HEK293 (cell line): ENCODE data around the gene SYT14.

Experiments used
- CTCF ChIA-PET: fragments of 350-600 bp; formaldehyde crosslinking; extraction: SDS; loops from one replicate; lab custom pipeline; 2021; ENCODE audit warnings: antibody characterized with exemption; lab: Yijun Ruan, JAX
- POLR2A ChIA-PET: fragments of 300-600 bp; formaldehyde crosslinking; extraction: SDS; loops from one replicate; lab custom pipeline; 2020; ENCODE audit warnings: antibody characterized with exemption, inconsistent platforms; lab: Yijun Ruan, JAX
- H3K27ac ChIP-seq: fragments of 200-500 bp; sonication (Bioruptor generic); 2 replicates; pipeline ENCODE4 v1.5.1; 2014; ENCODE audit warnings: low read depth, low read length, control low read depth, inconsistent platforms; ENCODE audit errors: extremely low read depth
- H3K36me3 ChIP-seq, 2 experiments: fragments of 200-500 bp in 1 of 2; sonication (Bioruptor generic) in 1 of 2; 1 replicate in 1 of 2; 2 replicates in 1 of 2; pipeline ENCODE4 v1.5.1; 2014 to 2017; ENCODE audit warnings: inconsistent platforms in 2 of 2, low read length in 2 of 2; ENCODE audit not compliant: control insufficient read depth in 2 of 2, insufficient read depth in 1 of 2
- H3K4me1 ChIP-seq: fragments of 200-500 bp; sonication (Bioruptor generic); 2 replicates; pipeline ENCODE4 v1.5.1; 2014; ENCODE audit warnings: mild to moderate bottlenecking, low read length, inconsistent platforms; ENCODE audit not compliant: control insufficient read depth, insufficient read depth
- H3K4me3 ChIP-seq: 2 replicates; pipeline ENCODE4 v1.5.1; 2011; ENCODE audit warnings: low read depth, mild to moderate bottlenecking, control low read depth, low read length, moderate library complexity
- H3K9me3 ChIP-seq: fragments of 200-500 bp; sonication (Bioruptor generic); 2 replicates; pipeline ENCODE4 v1.5.1; 2014; ENCODE audit warnings: low read depth, low read length, inconsistent platforms; ENCODE audit not compliant: control insufficient read depth, insufficient read depth
- GFI1B ChIP-seq: fragments of 450-650 bp; formaldehyde crosslinking; IDR thresholded peaks from 2 replicates; pipeline ENCODE4 v1.5.1; 2016; ENCODE audit warnings: missing biosample characterization, missing genetic modification characterization
- GLI4 ChIP-seq: fragments of 450-650 bp; formaldehyde crosslinking; IDR thresholded peaks from 2 replicates; pipeline ENCODE4 v1.5.1; 2016; ENCODE audit warnings: missing biosample characterization, missing genetic modification characterization
- GLIS2 ChIP-seq: fragments of 450-650 bp; formaldehyde crosslinking; IDR thresholded peaks from 2 replicates; pipeline ENCODE4 v1.5.1; 2016; ENCODE audit warnings: missing biosample characterization, missing genetic modification characterization
- IKZF3 ChIP-seq: fragments of 450-650 bp; IDR thresholded peaks from 2 replicates; pipeline ENCODE4 v1.5.0; 2018; ENCODE audit warnings: missing biosample characterization, mild to moderate bottlenecking, missing genetic modification characterization, moderate library complexity
- SALL2 ChIP-seq: fragments of 450-650 bp; formaldehyde crosslinking; IDR thresholded peaks from 2 replicates; pipeline ENCODE4 v1.5.0; 2017; ENCODE audit warnings: missing biosample characterization, mild to moderate bottlenecking, missing genetic modification characterization, borderline replicate concordance
- SCRT2 ChIP-seq: fragments of 450-650 bp; formaldehyde crosslinking; IDR thresholded peaks from 2 replicates; pipeline ENCODE4 v1.5.1; 2016; ENCODE audit warnings: missing biosample characterization, missing genetic modification characterization
- ZBTB17 ChIP-seq: fragments of 450-650 bp; formaldehyde crosslinking; IDR thresholded peaks from 2 replicates; pipeline ENCODE4 v1.5.1; 2016; ENCODE audit warnings: missing biosample characterization, missing genetic modification characterization
- ZBTB21 ChIP-seq: fragments of 450-650 bp; formaldehyde crosslinking; IDR thresholded peaks from 2 replicates; pipeline ENCODE4 v1.5.1; 2017; ENCODE audit warnings: missing biosample characterization, missing genetic modification characterization
- ZNF10 ChIP-seq: fragments of 450-650 bp; formaldehyde crosslinking; IDR thresholded peaks from 2 replicates; pipeline ENCODE4 v1.5.1; 2017; ENCODE audit warnings: missing biosample characterization, missing genetic modification characterization
- ZNF140 ChIP-seq: fragments of 450-650 bp; formaldehyde crosslinking; IDR thresholded peaks from 2 replicates; pipeline ENCODE4 v1.5.1; 2016; ENCODE audit warnings: missing biosample characterization, missing genetic modification characterization
- ZNF157 ChIP-seq: fragments of 450-650 bp; formaldehyde crosslinking; IDR thresholded peaks from 2 replicates; pipeline ENCODE4 v1.5.1; 2016; ENCODE audit warnings: missing biosample characterization, missing genetic modification characterization
- ZNF23 ChIP-seq: fragments of 450-650 bp; formaldehyde crosslinking; IDR thresholded peaks from 2 replicates; pipeline ENCODE4 v1.5.1; 2016; ENCODE audit warnings: missing biosample characterization, missing genetic modification characterization, borderline replicate concordance
- ZNF416 ChIP-seq: fragments of 450-650 bp; formaldehyde crosslinking; IDR thresholded peaks from 2 replicates; pipeline ENCODE4 v1.5.1; 2016; ENCODE audit warnings: missing biosample characterization, missing genetic modification characterization
- ZNF501 ChIP-seq: fragments of 450-650 bp; formaldehyde crosslinking; IDR thresholded peaks from 2 replicates; pipeline ENCODE4 v1.5.1; 2016; ENCODE audit warnings: missing biosample characterization, missing genetic modification characterization
- ZNF555 ChIP-seq: fragments of 450-650 bp; formaldehyde crosslinking; conservative IDR thresholded peaks from 2 replicates; pipeline ENCODE4 v1.5.1; 2017; ENCODE audit warnings: missing biosample characterization, mild to moderate bottlenecking, missing genetic modification characterization, inconsistent platforms
- ZNF558 ChIP-seq: fragments of 450-650 bp; formaldehyde crosslinking; IDR thresholded peaks from 2 replicates; pipeline ENCODE4 v1.5.1; 2016; ENCODE audit warnings: missing biosample characterization, missing genetic modification characterization
- ZNF585B ChIP-seq: fragments of 450-650 bp; formaldehyde crosslinking; IDR thresholded peaks from 2 replicates; pipeline ENCODE4 v1.5.1; 2016; ENCODE audit warnings: missing biosample characterization, missing genetic modification characterization
- ZNF747 ChIP-seq: fragments of 450-650 bp; formaldehyde crosslinking; IDR thresholded peaks from 2 replicates; pipeline ENCODE4 v1.5.1; 2016; ENCODE audit warnings: missing biosample characterization, missing genetic modification characterization
- ZNF768 ChIP-seq: fragments of 450-650 bp; formaldehyde crosslinking; IDR thresholded peaks from 2 replicates; pipeline ENCODE4 v1.5.1; 2018; ENCODE audit warnings: missing biosample characterization, mild to moderate bottlenecking, missing genetic modification characterization
- ZNF792 ChIP-seq: fragments of 450-650 bp; formaldehyde crosslinking; IDR thresholded peaks from 2 replicates; pipeline ENCODE4 v1.5.1; 2016; ENCODE audit warnings: missing biosample characterization, missing genetic modification characterization
- ZSCAN30 ChIP-seq: fragments of 450-650 bp; IDR thresholded peaks from 2 replicates; pipeline ENCODE4 v1.5.1; 2018; ENCODE audit warnings: missing biosample characterization, mild to moderate bottlenecking, missing genetic modification characterization, moderate library complexity
- ZXDB ChIP-seq: fragments of 450-650 bp; formaldehyde crosslinking; IDR thresholded peaks from 2 replicates; pipeline ENCODE4 v1.5.1; 2016; ENCODE audit warnings: missing biosample characterization, missing genetic modification characterization
- TF ChIP-seq, protein P1 (sequence below): fragments of 450-650 bp; IDR thresholded peaks from 2 replicates; pipeline ENCODE4 v1.5.1; 2018; ENCODE audit warnings: missing biosample characterization, missing genetic modification characterization
- TF ChIP-seq, protein P2 (sequence below): fragments of 450-650 bp; formaldehyde crosslinking; IDR thresholded peaks from 2 replicates; pipeline ENCODE4; 2016; ENCODE audit warnings: missing biosample characterization, missing genetic modification characterization
- TF ChIP-seq, protein P3 (sequence below): fragments of 450-650 bp; formaldehyde crosslinking; IDR thresholded peaks from 2 replicates; pipeline ENCODE4 v1.5.1; 2016; ENCODE audit warnings: missing biosample characterization, missing genetic modification characterization
- TF ChIP-seq, protein P4 (sequence below): fragments of 450-650 bp; formaldehyde crosslinking; IDR thresholded peaks from 2 replicates; pipeline ENCODE4 v1.5.1; 2016; ENCODE audit warnings: missing biosample characterization, missing genetic modification characterization
- TF ChIP-seq, protein P5 (sequence below): fragments of 450-650 bp; formaldehyde crosslinking; IDR thresholded peaks from 2 replicates; pipeline ENCODE4 v1.5.1; 2017; ENCODE audit warnings: missing biosample characterization, missing genetic modification characterization
- TF ChIP-seq, protein P6 (sequence below): fragments of 450-650 bp; formaldehyde crosslinking; IDR thresholded peaks from 2 replicates; pipeline ENCODE4 v1.5.1; 2016; ENCODE audit warnings: missing biosample characterization, missing genetic modification characterization

The SYT14 gene

DNA sequence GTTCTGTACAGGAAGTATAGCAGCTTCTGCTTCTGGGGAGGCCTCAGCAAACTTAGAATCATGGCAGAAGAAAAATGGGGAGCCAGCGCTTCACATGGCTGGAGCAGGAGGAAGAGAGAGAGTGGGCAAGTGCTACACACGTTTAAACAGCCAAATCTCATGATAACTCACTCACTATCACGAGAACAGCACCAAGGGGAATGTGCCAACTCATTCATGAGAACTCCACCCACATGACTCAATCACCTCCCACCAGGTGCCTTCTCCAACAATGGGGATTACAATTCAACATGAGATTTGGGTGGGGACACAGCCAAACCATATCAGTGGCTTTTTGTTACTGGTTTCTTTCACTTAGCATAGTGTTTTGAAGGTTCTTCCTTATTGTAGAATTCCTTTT, 138.6 kb downstream of the SYT14 start:
- POLR2A ChIA-PET, result no interaction called here
- Histone ChIP-seq H3K4me3 (no peak overlapping the region), H3K27ac (no peak overlapping the region), H3K9me3 (no peaks in the 10 kb centered on the region), H3K4me1 (peaks cover 6% of the 10 kb centered on the region), H3K36me3 (no peaks in the 10 kb centered on the region)
- no peak for TF ChIP-seq SCRT2 (tag by site-specific recombination)
- TF ChIP-seq ZSCAN30 (tag by site-specific recombination), result no peak
- TF ChIP-seq, protein P1, sequence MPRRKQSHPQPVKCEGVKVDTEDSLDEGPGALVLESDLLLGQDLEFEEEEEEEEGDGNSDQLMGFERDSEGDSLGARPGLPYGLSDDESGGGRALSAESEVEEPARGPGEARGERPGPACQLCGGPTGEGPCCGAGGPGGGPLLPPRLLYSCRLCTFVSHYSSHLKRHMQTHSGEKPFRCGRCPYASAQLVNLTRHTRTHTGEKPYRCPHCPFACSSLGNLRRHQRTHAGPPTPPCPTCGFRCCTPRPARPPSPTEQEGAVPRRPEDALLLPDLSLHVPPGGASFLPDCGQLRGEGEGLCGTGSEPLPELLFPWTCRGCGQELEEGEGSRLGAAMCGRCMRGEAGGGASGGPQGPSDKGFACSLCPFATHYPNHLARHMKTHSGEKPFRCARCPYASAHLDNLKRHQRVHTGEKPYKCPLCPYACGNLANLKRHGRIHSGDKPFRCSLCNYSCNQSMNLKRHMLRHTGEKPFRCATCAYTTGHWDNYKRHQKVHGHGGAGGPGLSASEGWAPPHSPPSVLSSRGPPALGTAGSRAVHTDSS (tag by site-specific recombination), result no peak
- TF ChIP-seq ZNF585B (tag by site-specific recombination), result no peak
- TF ChIP-seq, protein P2, sequence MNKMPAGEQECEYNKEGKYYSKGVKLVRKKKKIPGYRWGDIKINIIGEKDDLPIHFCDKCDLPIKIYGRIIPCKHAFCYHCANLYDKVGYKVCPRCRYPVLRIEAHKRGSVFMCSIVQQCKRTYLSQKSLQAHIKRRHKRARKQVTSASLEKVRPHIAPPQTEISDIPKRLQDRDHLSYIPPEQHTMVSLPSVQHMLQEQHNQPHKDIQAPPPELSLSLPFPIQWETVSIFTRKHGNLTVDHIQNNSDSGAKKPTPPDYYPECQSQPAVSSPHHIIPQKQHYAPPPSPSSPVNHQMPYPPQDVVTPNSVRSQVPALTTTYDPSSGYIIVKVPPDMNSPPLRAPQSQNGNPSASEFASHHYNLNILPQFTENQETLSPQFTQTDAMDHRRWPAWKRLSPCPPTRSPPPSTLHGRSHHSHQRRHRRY (tag by site-specific recombination), result no peak
- no peak for TF ChIP-seq ZNF768 (tag by site-specific recombination)
- CTCF ChIA-PET, result no interaction called here

DNA sequence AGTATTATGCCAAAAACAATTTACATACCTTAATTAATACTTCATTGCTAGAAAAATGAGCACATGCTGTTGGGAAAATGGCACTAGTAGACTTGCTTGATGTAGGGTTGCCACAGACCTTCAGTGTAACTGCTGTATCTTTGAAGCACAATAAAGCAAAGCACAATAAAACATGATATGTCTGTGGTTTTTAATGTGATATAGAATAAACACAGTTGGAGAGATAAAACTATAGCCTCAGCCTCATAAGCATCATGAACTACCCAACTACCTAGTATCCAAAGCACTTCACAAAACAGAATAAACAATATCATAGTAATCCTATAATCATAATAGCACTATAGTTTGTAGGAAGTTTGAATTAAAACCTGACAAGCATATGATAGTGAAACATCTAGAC, 143.5 kb downstream of the SYT14 start:
- CTCF ChIA-PET, result no interaction called here
- TF ChIP-seq ZNF23 (tag by site-specific recombination), result no peak
- TF ChIP-seq ZNF10 (tag by site-specific recombination), result 0 out of 2 replicates have a peak, but pooled peaks have one; percentile 43
- TF ChIP-seq ZXDB (tag by site-specific recombination), result peak; percentile 94
- 0 out of 2 replicates have a peak, but pooled peaks have one; percentile 9 for TF ChIP-seq GFI1B (tag by site-specific recombination)
- no peak for TF ChIP-seq ZNF747 (tag by site-specific recombination)
- TF ChIP-seq, protein P3, sequence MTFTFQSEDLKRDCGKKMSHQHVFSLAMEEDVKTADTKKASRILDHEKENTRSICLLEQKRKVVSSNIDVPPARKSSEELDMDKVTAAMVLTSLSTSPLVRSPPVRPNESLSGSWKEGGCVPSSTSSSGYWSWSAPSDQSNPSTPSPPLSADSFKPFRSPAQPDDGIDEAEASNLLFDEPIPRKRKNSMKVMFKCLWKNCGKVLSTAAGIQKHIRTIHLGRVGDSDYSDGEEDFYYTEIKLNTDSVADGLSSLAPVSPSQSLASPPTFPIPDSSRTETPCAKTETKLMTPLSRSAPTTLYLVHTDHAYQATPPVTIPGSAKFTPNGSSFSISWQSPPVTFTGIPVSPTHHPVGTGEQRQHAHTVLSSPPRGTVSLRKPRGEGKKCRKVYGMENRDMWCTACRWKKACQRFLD (tag by site-specific recombination), result no peak
- no peak for TF ChIP-seq SALL2 (tag by site-specific recombination)
- TF ChIP-seq, protein P2 (tag by site-specific recombination), result no peak
- TF ChIP-seq, protein P4, sequence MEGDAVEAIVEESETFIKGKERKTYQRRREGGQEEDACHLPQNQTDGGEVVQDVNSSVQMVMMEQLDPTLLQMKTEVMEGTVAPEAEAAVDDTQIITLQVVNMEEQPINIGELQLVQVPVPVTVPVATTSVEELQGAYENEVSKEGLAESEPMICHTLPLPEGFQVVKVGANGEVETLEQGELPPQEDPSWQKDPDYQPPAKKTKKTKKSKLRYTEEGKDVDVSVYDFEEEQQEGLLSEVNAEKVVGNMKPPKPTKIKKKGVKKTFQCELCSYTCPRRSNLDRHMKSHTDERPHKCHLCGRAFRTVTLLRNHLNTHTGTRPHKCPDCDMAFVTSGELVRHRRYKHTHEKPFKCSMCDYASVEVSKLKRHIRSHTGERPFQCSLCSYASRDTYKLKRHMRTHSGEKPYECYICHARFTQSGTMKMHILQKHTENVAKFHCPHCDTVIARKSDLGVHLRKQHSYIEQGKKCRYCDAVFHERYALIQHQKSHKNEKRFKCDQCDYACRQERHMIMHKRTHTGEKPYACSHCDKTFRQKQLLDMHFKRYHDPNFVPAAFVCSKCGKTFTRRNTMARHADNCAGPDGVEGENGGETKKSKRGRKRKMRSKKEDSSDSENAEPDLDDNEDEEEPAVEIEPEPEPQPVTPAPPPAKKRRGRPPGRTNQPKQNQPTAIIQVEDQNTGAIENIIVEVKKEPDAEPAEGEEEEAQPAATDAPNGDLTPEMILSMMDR, result no peak
- no peak for TF ChIP-seq ZNF416 (tag by site-specific recombination)
- TF ChIP-seq ZNF501 (tag by site-specific recombination), result 0 out of 2 replicates have a peak, but pooled peaks have one; percentile 38
- TF ChIP-seq ZNF558, result no peak
- no peak for TF ChIP-seq ZNF140
- TF ChIP-seq ZNF555, result no peak
- TF ChIP-seq, protein P5, sequence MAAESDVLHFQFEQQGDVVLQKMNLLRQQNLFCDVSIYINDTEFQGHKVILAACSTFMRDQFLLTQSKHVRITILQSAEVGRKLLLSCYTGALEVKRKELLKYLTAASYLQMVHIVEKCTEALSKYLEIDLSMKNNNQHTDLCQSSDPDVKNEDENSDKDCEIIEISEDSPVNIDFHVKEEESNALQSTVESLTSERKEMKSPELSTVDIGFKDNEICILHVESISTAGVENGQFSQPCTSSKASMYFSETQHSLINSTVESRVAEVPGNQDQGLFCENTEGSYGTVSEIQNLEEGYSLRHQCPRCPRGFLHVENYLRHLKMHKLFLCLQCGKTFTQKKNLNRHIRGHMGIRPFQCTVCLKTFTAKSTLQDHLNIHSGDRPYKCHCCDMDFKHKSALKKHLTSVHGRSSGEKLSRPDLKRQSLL (tag by site-specific recombination), result no peak
- no peak for TF ChIP-seq GLI4 (tag by site-specific recombination)
- no peak for TF ChIP-seq GLIS2
- no peak for TF ChIP-seq ZNF792
- peak; percentile 40; the same call in 1 of the 2 replicates for TF ChIP-seq IKZF3 (tag by site-specific recombination)
- TF ChIP-seq, protein P6, sequence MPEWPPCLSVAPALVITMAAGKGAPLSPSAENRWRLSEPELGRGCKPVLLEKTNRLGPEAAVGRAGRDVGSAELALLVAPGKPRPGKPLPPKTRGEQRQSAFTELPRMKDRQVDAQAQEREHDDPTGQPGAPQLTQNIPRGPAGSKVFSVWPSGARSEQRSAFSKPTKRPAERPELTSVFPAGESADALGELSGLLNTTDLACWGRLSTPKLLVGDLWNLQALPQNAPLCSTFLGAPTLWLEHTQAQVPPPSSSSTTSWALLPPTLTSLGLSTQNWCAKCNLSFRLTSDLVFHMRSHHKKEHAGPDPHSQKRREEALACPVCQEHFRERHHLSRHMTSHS, result no peak
- TF ChIP-seq ZBTB17 (tag by site-specific recombination), result peak; percentile 58
- TF ChIP-seq ZNF157 (tag by site-specific recombination), result no peak
- no peak for TF ChIP-seq ZBTB21 (tag by site-specific recombination)

More for the DNA sequence above, 143.5 kb downstream of the SYT14 start:
- no peak overlapping the region for H3K27ac ChIP-seq
- peaks cover 26% of the 10 kb centered on the region for H3K4me1 ChIP-seq
- no peak overlapping the region for H3K4me3 ChIP-seq
- H3K9me3 ChIP-seq, result no peaks in the 10 kb centered on the region
- H3K36me3 ChIP-seq, result no peaks in the 10 kb centered on the region
- POLR2A ChIA-PET, result no interaction called here
